Urinary bladder (tissue), 2 donors: ENCODE data around the gene PCYT1A. TPM values are rescaled to one million over a fixed set of nuclear protein-coding genes. Genes with fewer than 3 reads are reported as not detected.

ENCODE experiments used
- polyA plus RNA-seq: library from polyadenylated mRNA; stranded (reverse); fragments of 200-250 nt; gene quantifications from one replicate; pipeline ENCODE4 v1.2.3, GENCODE V29; 2013
- small RNA-seq: library from RNA; depleted of rRNA; stranded (forward); fragments of <200 nt; gene quantifications from one replicate; pipeline ENCODE3, GENCODE V24; 2014
- total RNA-seq: library from RNA; depleted of rRNA; stranded (reverse); fragments of >200 nt; gene quantifications from one replicate; pipeline ENCODE4 v1.2.3, GENCODE V29; 2014
- donor health status: healthy.

The PCYT1A gene
- total and polyA plus RNA-seq, 2 donors = 33.2 to 43.0 TPM

Small RNA genes within 50 kb of the gene (small RNA-seq; reads per million reads assigned to genes)
- not detected for gene AC069257.2
- gene RF00019 = not detected

Other genes with a start within 250 kb of the PCYT1A start
- gene TFRC, start 205.6 kb downstream of the PCYT1A start, total RNA-seq = 110 TPM
- 23.4 TPM for gene TFRC, start 205.6 kb downstream of the PCYT1A start, polyA plus RNA-seq
- gene ZDHHC19, start 76.3 kb downstream of the PCYT1A start, total RNA-seq = not detected
- gene ZDHHC19, start 76.3 kb downstream of the PCYT1A start, polyA plus RNA-seq = not detected
- gene SLC51A, start 71.2 kb downstream of the PCYT1A start, total RNA-seq = not detected
- 0.23 TPM for gene SLC51A, start 71.2 kb downstream of the PCYT1A start, polyA plus RNA-seq
- gene DYNLT2B, start 30.5 kb upstream of the PCYT1A start, total RNA-seq = 9.4 TPM
- 16.3 TPM for gene DYNLT2B, start 30.5 kb upstream of the PCYT1A start, polyA plus RNA-seq
- not detected for gene TM4SF19, start 50.7 kb upstream of the PCYT1A start, total RNA-seq
- gene TM4SF19, start 50.7 kb upstream of the PCYT1A start, polyA plus RNA-seq = not detected
- gene UBXN7, start 144.7 kb upstream of the PCYT1A start, total RNA-seq = 38.1 TPM
- gene UBXN7, start 144.7 kb upstream of the PCYT1A start, polyA plus RNA-seq = 8.2 TPM
- gene RNF168, start 216.0 kb upstream of the PCYT1A start, total RNA-seq = 20.6 TPM
- gene RNF168, start 216.0 kb upstream of the PCYT1A start, polyA plus RNA-seq = 8.2 TPM
- gene SMCO1, start 227.6 kb upstream of the PCYT1A start, total RNA-seq = not detected
- not detected for gene SMCO1, start 227.6 kb upstream of the PCYT1A start, polyA plus RNA-seq